ENCODE results near the gene ARHGAP9. TPM values are rescaled to one million over a fixed set of nuclear protein-coding genes. Genes with fewer than 3 reads are reported as not detected.

The ARHGAP9 gene
- total and polyA plus RNA-seq, 2 of the 8 experiments (the other 6 are each of a cell fraction or from before 2014, with no cell fraction given): 3.2 to 6.0 TPM

GRCh38 chr12:57528831-57529555, 49.3 kb upstream of the ARHGAP9 start:
- no peak for FAIRE-seq
- no peak overlapping the region for H2BK15ac ChIP-seq (ENCODE audit: low read length)
- H3K9me3 ChIP-seq (ENCODE audit: insufficient read depth in 2 of 2, low read depth in 1 of 2, low read length in 1 of 2): no peaks in the 10 kb centered on the region
- TF ChIP-seq JUND (IDR thresholded peaks at IDR 0.05; ENCODE audit: low read length): no peak
- TF ChIP-seq SP2 (IDR thresholded peaks at IDR 0.05; ENCODE audit: low read length): no peak
- no peak for TF ChIP-seq E2F6 (IDR thresholded peaks at IDR 0.05)
- no peak for TF ChIP-seq SIN3A (conservative IDR thresholded peaks at IDR 0.05 in 1 of 2, IDR thresholded peaks at IDR 0.05 in 1 of 2; ENCODE audit: low read depth in 1 of 2, low read length in 2 of 2)
- TF ChIP-seq RAD21 (IDR thresholded peaks at IDR 0.05 in 1 of 2, conservative IDR thresholded peaks at IDR 0.05 in 1 of 2; ENCODE audit: low read depth in 2 of 2, low read length in 2 of 2): no peak
- TF ChIP-seq NANOG (IDR thresholded peaks at IDR 0.05; ENCODE audit: insufficient read depth, low read depth, low read length, poor library complexity, severe bottlenecking): no peak
- TF ChIP-seq CBX5 (IDR thresholded peaks at IDR 0.05; ENCODE audit: low read depth, low read length): no peak
- TF ChIP-seq TAF1 (IDR thresholded peaks at IDR 0.05; ENCODE audit: low read depth, low read length): no peak
- TF ChIP-seq, protein P1, sequence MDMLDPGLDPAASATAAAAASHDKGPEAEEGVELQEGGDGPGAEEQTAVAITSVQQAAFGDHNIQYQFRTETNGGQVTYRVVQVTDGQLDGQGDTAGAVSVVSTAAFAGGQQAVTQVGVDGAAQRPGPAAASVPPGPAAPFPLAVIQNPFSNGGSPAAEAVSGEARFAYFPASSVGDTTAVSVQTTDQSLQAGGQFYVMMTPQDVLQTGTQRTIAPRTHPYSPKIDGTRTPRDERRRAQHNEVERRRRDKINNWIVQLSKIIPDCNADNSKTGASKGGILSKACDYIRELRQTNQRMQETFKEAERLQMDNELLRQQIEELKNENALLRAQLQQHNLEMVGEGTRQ (IDR thresholded peaks at IDR 0.05; ENCODE audit: low read length): no peak
- no peak for TF ChIP-seq SP4 (IDR thresholded peaks at IDR 0.05; ENCODE audit: low read length)

More at GRCh38 chr12:57528831-57529555, 49.3 kb upstream of the ARHGAP9 start:
- ChIA-PET CTCF (ENCODE audit: partially characterized antibody) (interaction anchor here (0.6 to 1.3 kb wide), 2 partner anchors 12 to 54 kb away, joined by 4 read pairs; no protein-coding TSS in a partner anchor), POLR2A (ENCODE audit: partially characterized antibody) (interaction anchor here (0.9 to 8.9 kb wide), 8 partner anchors 10 to 46 kb away, joined by 3 to 65 read pairs (median 4); partner anchors contain the start of genes DCTN2 and DDIT3)
- Histone ChIP-seq H2BK5ac (ENCODE audit: low read depth, low read length) (no peak overlapping the region), H3K23me2 (ENCODE audit: low read depth, low read length) (no peaks in the 10 kb centered on the region), H3K23ac (ENCODE audit: insufficient read length) (no peak overlapping the region), H4K5ac (ENCODE audit: insufficient read length, low read depth, low read length) (no peak overlapping the region), H3K27me3 (replicated peaks in 1 of 4; ENCODE audit: control insufficient read depth in 3 of 4, extremely low read depth in 1 of 4, insufficient read depth in 3 of 4, low read length in 3 of 4) (peaks cover 0 to 1% (median 0%) of the 10 kb centered on the region in 4 experiments; a peak in 1 of 7 replicates), H2AK5ac (ENCODE audit: low read depth, low read length) (no peak overlapping the region), H4K91ac (replicated peaks; ENCODE audit: insufficient read length, low read length) (no peak overlapping the region), H3K4me2 (ENCODE audit: insufficient read depth in 1 of 2, low read depth in 2 of 2, low read length in 2 of 2) (no peak overlapping the region), H3K36me3 (ENCODE audit: control insufficient read depth in 2 of 4, insufficient read depth in 4 of 4, low read length in 3 of 4) (peaks cover 11 to 72% (median 39%) of the 10 kb centered on the region in 4 experiments; a peak in 7 of 8 replicates), H3K4me1 (replicated peaks in 1 of 4; ENCODE audit: control insufficient read depth in 3 of 4, insufficient read depth in 4 of 4, low read length in 3 of 4) (peaks cover 0 to under 1% (median 0%) of the 10 kb centered on the region in 4 experiments; a peak in 1 of 7 replicates), H3K14ac (ENCODE audit: insufficient read length) (no peak overlapping the region), H2AFZ (ENCODE audit: low read length) (no peak overlapping the region), H4K20me1 (replicated peaks in 1 of 2; ENCODE audit: control insufficient read depth in 1 of 2, insufficient read depth in 2 of 2, low read length in 2 of 2) (peaks cover 1 to 6% of the 10 kb centered on the region in 2 experiments), H3K18ac (ENCODE audit: extremely low read depth, low read length) (no peak overlapping the region), H3K9ac (replicated peaks in 1 of 4; ENCODE audit: extremely low read depth in 1 of 4, low read depth in 3 of 4, low read length in 3 of 4) (no peak overlapping the region), H3K56ac (replicated peaks; ENCODE audit: insufficient read length, low read depth, low read length) (no peak overlapping the region), H3K4ac (replicated peaks; ENCODE audit: insufficient read length, low read depth, low read length) (no peak overlapping the region), H4K8ac (ENCODE audit: extremely low read depth, insufficient read depth, low read length) (no peak overlapping the region), H3K79me1 (ENCODE audit: low read depth, low read length) (no peaks in the 10 kb centered on the region; the same call in 1 of the 2 replicates), H2BK20ac (ENCODE audit: low read length) (no peak overlapping the region), H3K79me2 (ENCODE audit: control insufficient read depth in 1 of 2, insufficient read depth in 2 of 2, low read length in 2 of 2) (peaks cover 0 to 6% of the 10 kb centered on the region in 2 experiments; a peak in 1 of 4 replicates), H3K27ac (ENCODE audit: low read depth, low read length) (no peak overlapping the region), H3K4me3 (ENCODE audit: extremely low read depth in 1 of 4, insufficient read depth in 2 of 4, low read depth in 3 of 4, low read length in 4 of 4) (no peak overlapping the region), H2BK12ac (ENCODE audit: low read depth, low read length) (no peak overlapping the region), H2BK120ac (replicated peaks; ENCODE audit: low read depth, low read length) (no peak overlapping the region)
- WGBS, 2 experiments (ENCODE audit: extremely low coverage in 1 of 2, insufficient coverage in 1 of 2, insufficient read length in 1 of 2, insufficient replicate concordance in 2 of 2, low coverage in 1 of 2, low lambda C conversion rate in 2 of 2, missing lambda C conversion rate in 1 of 2): 89% methylated on average over 8 of the region's 10 CpGs; no CpG with 5 or more reads in 1 of the 2 experiments
- DNase-seq (ENCODE audit: low read depth in 1 of 2, low spot score in 2 of 2): no peak

Data from H1 (cell line).